Hepatocyte (in vitro differentiated cells): ENCODE results near the gene ANKRD26. TPM values are rescaled to one million over a fixed set of nuclear protein-coding genes. Genes with fewer than 3 reads are reported as not detected.
"Not testable (repeated sequence)": the region's sequence is repeated elsewhere in the genome, so short reads cannot be mapped to it uniquely, and the experiment has no call there.

Experiments
- DNase-seq: peaks from one replicate; pipeline ENCODE4 v3.0.0-alpha.2; 2016; ENCODE audit warnings: low spot score
- H2AFZ ChIP-seq: fragments of 200-600 bp; sonication (generic); 2 replicates; pipeline ENCODE4 v1.6.0; 2016; ENCODE audit warnings: antibody characterized with exemption, mild to moderate bottlenecking
- H3K27ac ChIP-seq: fragments of 200-600 bp; sonication (generic); 2 replicates; pipeline ENCODE4 v1.5.1; 2016; ENCODE audit warnings: mild to moderate bottlenecking
- H3K27me3 ChIP-seq: fragments of 200-600 bp; sonication (generic); 2 replicates; pipeline ENCODE4 v1.6.1; 2016
- H3K36me3 ChIP-seq: fragments of 200-600 bp; sonication (generic); replicated peaks from 2 replicates; pipeline ENCODE4 v1.5.1; 2016; ENCODE audit warnings: low read depth; ENCODE audit not compliant: insufficient read depth
- H3K4me1 ChIP-seq: fragments of 200-600 bp; sonication (generic); 2 replicates; pipeline ENCODE4 v1.5.1; 2016; ENCODE audit warnings: mild to moderate bottlenecking, moderate library complexity; ENCODE audit not compliant: insufficient read depth
- H3K4me2 ChIP-seq: fragments of 200-600 bp; sonication (generic); 2 replicates; pipeline ENCODE4 v1.6.0; 2016
- H3K4me3 ChIP-seq: fragments of 200-600 bp; sonication (generic); 2 replicates; pipeline ENCODE4 v1.5.1; 2016; ENCODE audit warnings: mild to moderate bottlenecking
- H3K79me2 ChIP-seq: fragments of 200-600 bp; sonication (generic); 2 replicates; pipeline ENCODE4 v1.6.0; 2017; ENCODE audit warnings: mild to moderate bottlenecking
- H3K9me2 ChIP-seq: fragments of 200-600 bp; sonication (generic); replicated peaks from 2 replicates; pipeline ENCODE4 v1.6.0; 2017; ENCODE audit warnings: mild to moderate bottlenecking; ENCODE audit not compliant: insufficient read depth
- H3K9me3 ChIP-seq: fragments of 200-600 bp; sonication (generic); 2 replicates; pipeline ENCODE4 v1.5.1; 2016; ENCODE audit warnings: low read depth, mild to moderate bottlenecking
- H4K20me1 ChIP-seq: fragments of 200-600 bp; sonication (generic); 2 replicates; pipeline ENCODE4 v1.6.0; 2016; ENCODE audit warnings: mild to moderate bottlenecking; ENCODE audit not compliant: insufficient read depth, poor library complexity, severe bottlenecking
- EZH2 ChIP-seq: fragments of 200-600 bp; sonication (generic); IDR thresholded peaks from 2 replicates; pipeline ENCODE4 v1.6.1; 2016; ENCODE audit warnings: antibody characterized with exemption, mild to moderate bottlenecking, borderline replicate concordance
- EZH2phosphoT487 ChIP-seq: fragments of 200-600 bp; sonication (generic); IDR thresholded peaks from one replicate; pipeline ENCODE4 v1.6.1; 2018; ENCODE audit warnings: antibody characterized with exemption, mild to moderate bottlenecking, low read depth, moderate library complexity; ENCODE audit not compliant: unreplicated experiment, severe bottlenecking
- WGBS: methylation state at CpG from one replicate; pipeline ENCODE4 v1.1.6; 2016; ENCODE audit warnings: low lambda C conversion rate; ENCODE audit errors: missing lambda C conversion rate; 5-methylcytosine and 5-hydroxymethylcytosine counted together
- polyA plus RNA-seq: library from polyadenylated mRNA; unstranded; fragments of >200 nt; fragmentation: Nextera tagmentation; extraction: Ambion mirVana; gene quantifications from 2 replicates; pipeline ENCODE4 v1.2.1, GENCODE V29; 2016
- total RNA-seq: library from RNA; depleted of rRNA; stranded (reverse); fragments of >200 nt; gene quantifications from 2 replicates; pipeline ENCODE4 v1.2.3, GENCODE V29; 2014
- TF ChIP-seq, protein P1 (sequence below): fragments of 200-600 bp; sonication (generic); IDR thresholded peaks from 2 replicates; pipeline ENCODE4 v1.5.1; 2016; ENCODE audit warnings: antibody characterized with exemption, mild to moderate bottlenecking; ENCODE audit not compliant: poor library complexity

ANKRD26 gene
- total and polyA plus RNA-seq, 2 experiments from 2014 or later = 7.7 to 9.1 TPM

DNA sequence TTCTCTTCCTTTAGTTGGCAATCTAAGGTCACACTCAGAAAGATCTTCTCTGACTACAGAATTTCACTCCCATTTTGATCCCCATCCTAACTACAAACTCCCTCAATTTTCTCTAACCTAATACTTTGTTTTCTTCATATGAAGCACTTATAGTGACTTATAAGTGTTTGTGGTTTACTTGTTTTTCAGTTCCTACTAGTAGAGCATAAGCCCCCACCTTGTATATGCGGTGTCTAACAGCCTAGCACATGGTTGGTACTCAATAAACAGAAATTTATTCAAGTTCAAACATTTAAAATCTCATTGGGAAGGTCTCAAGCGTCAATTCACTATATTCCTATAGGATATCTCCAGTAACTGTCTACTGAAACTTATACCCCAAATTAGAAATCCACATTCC lies 35.2 kb downstream of the ANKRD26 start:
- no peaks in the 10 kb centered on the region for H3K79me2 ChIP-seq
- TF ChIP-seq, protein P1, sequence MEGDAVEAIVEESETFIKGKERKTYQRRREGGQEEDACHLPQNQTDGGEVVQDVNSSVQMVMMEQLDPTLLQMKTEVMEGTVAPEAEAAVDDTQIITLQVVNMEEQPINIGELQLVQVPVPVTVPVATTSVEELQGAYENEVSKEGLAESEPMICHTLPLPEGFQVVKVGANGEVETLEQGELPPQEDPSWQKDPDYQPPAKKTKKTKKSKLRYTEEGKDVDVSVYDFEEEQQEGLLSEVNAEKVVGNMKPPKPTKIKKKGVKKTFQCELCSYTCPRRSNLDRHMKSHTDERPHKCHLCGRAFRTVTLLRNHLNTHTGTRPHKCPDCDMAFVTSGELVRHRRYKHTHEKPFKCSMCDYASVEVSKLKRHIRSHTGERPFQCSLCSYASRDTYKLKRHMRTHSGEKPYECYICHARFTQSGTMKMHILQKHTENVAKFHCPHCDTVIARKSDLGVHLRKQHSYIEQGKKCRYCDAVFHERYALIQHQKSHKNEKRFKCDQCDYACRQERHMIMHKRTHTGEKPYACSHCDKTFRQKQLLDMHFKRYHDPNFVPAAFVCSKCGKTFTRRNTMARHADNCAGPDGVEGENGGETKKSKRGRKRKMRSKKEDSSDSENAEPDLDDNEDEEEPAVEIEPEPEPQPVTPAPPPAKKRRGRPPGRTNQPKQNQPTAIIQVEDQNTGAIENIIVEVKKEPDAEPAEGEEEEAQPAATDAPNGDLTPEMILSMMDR = no peak
- no peak for TF ChIP-seq EZH2
- TF ChIP-seq EZH2phosphoT487 = no peak
- no peak overlapping the region for H3K4me3 ChIP-seq
- H3K9me2 ChIP-seq = no peaks in the 10 kb centered on the region
- H3K27ac ChIP-seq = no peak overlapping the region
- H3K27me3 ChIP-seq = no peaks in the 10 kb centered on the region
- no peaks in the 10 kb centered on the region for H3K4me1 ChIP-seq
- no peak for DNase-seq
- no peaks in the 10 kb centered on the region for H3K36me3 ChIP-seq
- H3K9me3 ChIP-seq = no peaks in the 10 kb centered on the region
- no peaks in the 10 kb centered on the region for H4K20me1 ChIP-seq
- H2AFZ ChIP-seq = no peak overlapping the region
- no peak overlapping the region for H3K4me2 ChIP-seq
- 94% methylated on average over 2 of the region's 2 CpGs for WGBS

DNA sequence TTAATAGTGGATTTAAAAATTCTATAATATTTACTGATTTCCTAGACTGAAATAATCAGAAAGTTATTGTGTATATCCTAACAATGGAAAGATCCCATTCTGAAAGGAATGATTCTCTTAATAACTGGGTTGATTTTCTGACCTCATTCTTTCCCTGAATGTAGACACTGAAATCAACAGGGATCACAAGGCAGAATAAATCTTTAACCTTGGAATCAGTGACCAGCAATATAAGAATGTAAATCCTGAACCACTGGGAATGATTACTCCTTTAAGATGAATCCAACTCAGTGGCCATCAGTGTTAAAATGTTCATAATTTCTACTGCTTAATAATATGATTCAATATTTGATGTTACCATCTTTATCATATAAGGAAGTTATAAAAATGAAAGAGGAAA lies 47.6 kb downstream of the ANKRD26 start:
- no peaks in the 10 kb centered on the region for H3K36me3 ChIP-seq
- DNase-seq = no peak

DNA sequence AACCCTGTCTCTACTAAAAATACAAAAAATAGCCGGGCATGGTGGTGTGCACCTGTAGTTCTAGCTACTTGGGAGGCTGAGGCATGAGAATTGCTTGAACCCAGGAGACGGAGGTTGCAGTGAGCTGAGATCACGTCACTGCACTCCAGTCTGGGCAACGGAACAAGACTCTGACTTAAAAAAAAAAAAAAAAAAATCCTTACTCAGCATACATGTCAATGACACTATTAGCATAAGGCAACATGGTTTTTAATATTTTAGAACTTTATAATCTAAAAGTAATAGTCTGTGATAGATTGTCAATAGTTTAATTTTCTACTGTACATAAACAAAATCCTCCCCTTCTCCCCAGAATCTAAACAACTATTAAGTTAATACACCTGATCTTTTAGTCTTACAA lies 55.0 kb downstream of the ANKRD26 start:
- not testable (repeated sequence) for H3K9me3 ChIP-seq, H3K27ac ChIP-seq, DNase-seq, H3K79me2 ChIP-seq, H3K27me3 ChIP-seq, H4K20me1 ChIP-seq, H3K36me3 ChIP-seq, H3K4me2 ChIP-seq, H3K9me2 ChIP-seq, H2AFZ ChIP-seq, H3K4me1 ChIP-seq, H3K4me3 ChIP-seq
- 96% methylated on average over 4 of the region's 4 CpGs for WGBS

More for the DNA sequence above, 47.6 kb downstream of the ANKRD26 start:
- no peak overlapping the region for H3K4me3 ChIP-seq
- no peak for TF ChIP-seq EZH2
- TF ChIP-seq, protein P1 = no peak
- TF ChIP-seq EZH2phosphoT487 = no peak
- H3K4me1 ChIP-seq = no peaks in the 10 kb centered on the region
- no peak overlapping the region for H3K27ac ChIP-seq
- H4K20me1 ChIP-seq = no peaks in the 10 kb centered on the region
- H2AFZ ChIP-seq = no peak overlapping the region
- no peaks in the 10 kb centered on the region for H3K9me3 ChIP-seq
- H3K79me2 ChIP-seq = no peaks in the 10 kb centered on the region
- no peak overlapping the region for H3K4me2 ChIP-seq
- no peaks in the 10 kb centered on the region for H3K9me2 ChIP-seq
- H3K27me3 ChIP-seq = no peaks in the 10 kb centered on the region

DNA sequence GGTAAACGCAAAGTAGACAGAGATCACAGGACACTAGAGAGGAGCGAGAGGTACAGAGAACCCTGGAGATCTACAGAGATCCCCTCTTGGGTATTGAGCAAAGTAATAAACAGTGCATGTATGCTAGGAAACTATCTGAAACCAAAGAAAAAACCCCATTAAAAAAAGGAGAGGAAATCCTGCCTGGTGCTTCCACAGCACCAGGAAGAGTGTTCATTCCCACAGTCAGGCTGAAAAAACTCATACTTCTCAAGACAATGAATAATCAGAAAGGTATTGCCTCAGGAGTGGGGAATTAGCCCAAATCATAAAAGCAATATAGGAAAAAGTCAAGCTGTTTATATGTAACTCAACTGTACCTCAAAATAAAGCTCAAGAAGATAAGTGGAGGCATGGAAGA lies 59.1 kb downstream of the ANKRD26 start:
- 81% methylated on average over 2 of the region's 2 CpGs for WGBS
- TF ChIP-seq, protein P1 = no peak
- TF ChIP-seq EZH2phosphoT487 = no peak
- no peak for TF ChIP-seq EZH2
- H3K9me3 ChIP-seq = no peaks in the 10 kb centered on the region
- H4K20me1 ChIP-seq = no peaks in the 10 kb centered on the region
- H2AFZ ChIP-seq = no peak overlapping the region
- no peak overlapping the region for H3K27ac ChIP-seq
- no peaks in the 10 kb centered on the region for H3K79me2 ChIP-seq
- no peak overlapping the region for H3K4me3 ChIP-seq
- H3K27me3 ChIP-seq = no peaks in the 10 kb centered on the region
- no peak overlapping the region for H3K4me2 ChIP-seq
- DNase-seq = no peak
- H3K4me1 ChIP-seq = no peaks in the 10 kb centered on the region
- H3K9me2 ChIP-seq = no peaks in the 10 kb centered on the region
- H3K36me3 ChIP-seq = no peaks in the 10 kb centered on the region
